HG03039 (cell line): Measurements from ENCODE around the gene GLS2.
"Not testable (repeated sequence)": the region's sequence is repeated elsewhere in the genome, so short reads cannot be mapped to it uniquely, and the experiment has no call there.

Experiments
- ATAC-seq: cut with Tn5 transposase; IDR thresholded peaks from one replicate; pipeline ENCODE4 v1.9.1; 2021; ENCODE audit warnings: mild to moderate bottlenecking, moderate library complexity; ENCODE audit not compliant: unreplicated experiment

The GLS2 gene

DNA sequence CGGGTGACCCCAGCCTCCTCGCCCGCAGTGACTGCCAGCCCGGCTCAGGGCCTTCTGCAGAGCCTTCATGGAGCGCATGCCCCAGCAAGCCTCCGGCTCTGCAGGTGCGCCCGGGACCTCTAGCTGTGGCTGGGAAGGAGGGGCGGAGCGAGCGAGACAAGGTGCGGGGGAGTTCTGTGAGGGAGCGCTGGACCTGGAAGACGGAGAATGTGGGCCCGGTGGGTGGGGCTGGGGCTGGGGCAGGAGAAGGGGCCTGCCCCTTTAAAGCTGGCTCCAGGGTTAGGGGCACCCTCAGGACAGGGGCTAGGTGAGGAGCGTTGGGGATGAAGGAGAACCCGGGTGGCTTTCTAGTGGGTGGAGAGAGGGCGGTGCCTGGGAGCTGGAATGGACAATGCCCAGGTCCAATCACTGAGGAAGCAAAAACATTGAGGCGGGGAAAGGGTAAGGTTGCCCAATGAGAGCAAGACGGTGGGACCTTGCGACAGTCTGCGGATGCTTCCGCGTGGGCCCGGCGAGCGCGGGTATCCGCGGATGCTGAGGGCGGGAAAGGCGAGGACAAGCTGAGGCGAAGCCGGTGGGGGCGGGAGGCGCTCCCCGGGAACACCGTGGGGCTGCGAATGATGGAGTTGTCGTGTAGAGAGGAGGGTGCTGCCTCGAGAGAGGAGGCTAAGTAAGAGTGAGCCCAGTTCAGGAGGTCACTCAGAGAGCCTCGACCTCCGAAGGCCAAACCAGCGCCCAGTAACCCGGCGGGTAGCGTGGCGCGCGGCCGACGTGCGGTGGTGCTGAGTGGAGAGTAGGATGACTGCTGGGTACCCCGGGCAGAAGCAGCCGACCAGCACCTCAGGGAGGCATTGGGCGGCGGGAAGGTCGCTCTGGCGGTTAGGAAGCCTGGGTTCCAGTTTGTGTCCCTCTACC is at the start of gene GLS2:
Gene GLS2 (minus strand): TSS at position 121 of the 915 bp plus-strand sequence. CDS start 43 bp downstream, at position 78.
- peak; percentile 81 for ATAC-seq

DNA sequence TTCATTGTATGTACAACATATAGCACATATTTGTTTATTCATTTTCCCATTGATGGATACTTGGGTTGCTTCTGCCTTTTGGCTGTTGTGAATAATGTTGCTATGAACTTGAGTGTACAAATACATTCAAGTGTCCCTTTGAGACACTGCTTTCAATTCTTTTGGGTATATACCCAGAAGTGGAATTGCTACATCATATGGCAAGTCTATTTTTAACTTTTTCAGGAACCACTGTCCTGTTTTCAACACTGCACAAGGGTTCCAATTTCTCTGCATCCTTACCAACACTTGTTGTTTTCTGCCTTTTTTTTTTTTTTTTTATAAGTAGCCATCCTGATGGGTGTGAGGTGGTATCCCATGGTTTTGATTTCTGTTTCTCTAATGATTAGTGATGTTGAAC is 49.6 kb upstream of the GLS2 start:
- ATAC-seq = no peak

DNA sequence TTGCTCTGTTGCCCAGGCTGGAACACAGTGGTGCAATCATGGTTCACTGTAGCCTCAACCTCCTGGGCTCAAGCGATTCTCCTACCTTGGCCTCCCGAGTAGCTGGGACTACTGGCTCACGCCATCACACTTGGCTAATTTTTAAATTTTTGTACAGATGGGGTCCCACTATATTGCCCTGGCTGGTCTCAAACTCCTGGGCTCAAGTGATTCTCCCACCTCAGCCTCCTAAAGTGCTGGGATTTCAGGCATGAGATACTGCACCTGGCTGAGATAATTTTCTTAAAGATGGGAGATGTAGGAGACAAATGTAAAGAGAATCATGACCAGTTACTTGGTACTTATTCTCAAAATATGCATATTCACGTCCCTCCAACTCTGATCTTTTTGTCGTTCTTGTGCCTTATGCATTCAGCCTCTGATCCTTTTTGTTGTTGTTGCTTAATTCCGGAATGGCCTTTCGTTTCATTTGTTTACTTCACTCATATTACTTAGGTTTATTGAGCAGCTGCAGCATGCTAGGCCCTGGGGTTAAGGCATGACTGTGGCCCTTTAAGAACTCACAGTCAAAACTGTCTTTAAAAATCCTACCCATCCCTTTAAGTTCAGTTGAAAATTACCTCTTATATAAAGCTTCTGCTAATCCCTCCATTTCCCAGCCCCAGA is 42.6 kb upstream of the GLS2 start:
- ATAC-seq = no peak

DNA sequence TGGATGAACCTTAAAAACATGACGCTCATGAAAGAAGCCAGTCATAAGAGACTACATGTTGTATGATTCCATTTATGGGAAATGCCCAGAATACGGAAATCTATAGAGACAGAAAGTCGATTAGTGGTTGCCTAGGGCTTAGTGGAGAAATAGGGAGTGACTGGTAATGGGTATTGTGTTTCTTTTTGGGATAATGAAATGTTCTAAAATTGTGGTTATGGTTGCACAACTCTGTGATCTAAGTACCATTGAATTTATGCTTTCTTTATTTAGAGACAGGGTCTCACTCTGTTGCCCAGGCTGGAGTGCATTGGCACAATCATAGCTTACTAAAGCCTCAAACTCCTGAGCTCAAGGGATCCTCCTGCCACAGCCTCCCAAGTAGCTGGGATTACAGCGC is 41.7 kb upstream of the GLS2 start:
- ATAC-seq = no peak

DNA sequence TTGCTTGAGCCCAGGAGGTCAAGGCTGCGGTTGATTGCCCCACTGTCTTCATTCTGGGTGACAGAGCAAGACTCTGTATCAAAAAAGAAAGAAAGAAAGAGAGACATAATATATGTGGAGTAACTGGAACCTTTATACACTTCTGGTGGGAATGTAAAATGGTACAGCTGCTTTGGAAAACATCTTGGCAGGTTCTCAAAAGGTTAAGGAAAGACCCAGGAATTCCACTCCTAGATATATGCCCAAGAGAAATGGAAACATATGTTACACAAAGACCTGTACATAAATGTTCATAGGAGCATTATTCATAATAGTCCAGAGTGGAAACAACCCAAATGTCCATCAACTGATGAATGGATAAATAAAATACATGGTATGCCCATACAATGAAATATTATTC is 40.9 kb upstream of the GLS2 start:
- no peak for ATAC-seq

DNA sequence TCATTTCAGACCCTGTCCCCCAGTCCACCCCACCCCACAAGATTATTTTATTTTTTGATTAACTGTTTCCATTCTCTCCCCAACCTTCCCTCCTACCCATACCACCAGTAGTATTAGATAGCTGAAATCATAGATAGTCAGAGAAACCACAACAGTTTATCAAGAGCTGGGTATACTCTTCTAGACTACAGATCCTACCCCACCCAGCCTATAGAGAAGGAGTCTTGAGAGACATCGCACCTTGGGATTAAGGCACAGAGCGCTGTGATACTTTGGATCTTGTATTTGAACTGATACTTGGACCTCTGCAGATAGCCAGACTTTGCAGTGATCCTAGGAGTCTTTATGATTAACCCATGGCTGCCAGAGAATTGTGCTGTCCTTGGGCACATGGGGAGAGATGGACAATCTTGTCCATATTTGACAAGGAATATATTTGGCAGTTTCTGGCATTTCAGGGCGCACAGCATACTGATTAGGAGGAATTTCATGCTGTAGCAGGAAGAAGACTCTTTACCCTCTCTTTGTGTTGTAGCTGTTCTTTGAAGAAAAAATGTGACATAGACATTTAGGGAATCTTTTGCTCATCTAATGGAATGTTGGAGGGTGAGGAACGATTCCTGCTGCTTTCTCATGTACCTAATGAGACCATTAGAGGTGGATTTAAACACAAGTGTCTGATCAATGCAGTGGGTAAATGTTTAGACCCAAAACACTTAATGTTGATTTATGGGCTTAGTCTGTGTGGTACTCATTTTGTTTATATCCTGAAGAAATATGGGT is 34.6 kb upstream of the GLS2 start:
- ATAC-seq = no peak

DNA sequence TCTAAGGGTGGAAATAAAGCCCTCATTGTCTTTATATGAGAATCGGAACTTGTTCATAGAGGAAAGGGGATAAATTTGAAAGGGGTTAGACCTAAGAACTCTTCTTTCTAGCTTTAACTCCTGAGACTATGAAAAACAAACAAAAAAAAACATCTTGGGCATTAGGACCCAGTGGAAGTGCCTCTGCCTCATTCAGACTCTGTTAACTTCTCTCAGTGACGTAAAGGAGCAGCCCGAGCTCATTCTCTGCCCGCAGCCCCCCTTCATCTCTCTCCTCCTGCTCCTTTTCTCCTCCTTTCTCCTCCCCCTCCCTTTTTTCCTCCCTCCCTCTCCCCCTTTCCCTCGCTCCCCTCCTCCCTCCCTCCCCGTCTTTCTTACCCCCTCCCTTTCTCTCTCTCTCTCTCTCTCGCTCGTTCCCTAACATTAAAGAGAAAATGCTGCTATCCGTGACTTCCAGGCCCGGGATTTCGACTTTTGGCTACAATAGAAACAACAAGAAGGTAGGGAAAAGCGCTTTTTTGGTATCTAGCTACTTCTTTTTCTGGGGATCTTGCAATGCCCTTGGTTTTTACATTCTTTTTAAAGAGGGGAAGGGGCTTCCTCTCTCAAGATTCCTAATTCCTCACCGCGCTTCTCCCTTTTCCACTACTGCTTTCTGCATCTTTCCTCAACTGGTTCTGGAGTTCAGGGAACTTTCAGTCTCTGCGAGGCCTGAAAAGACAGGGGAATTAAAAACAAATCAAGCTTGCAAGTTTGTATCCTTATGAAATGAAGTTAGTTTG is 33.8 kb upstream of the GLS2 start, which contains the start of gene RBMS2:
Gene RBMS2 (plus strand): TSS at position 231 of the 782 bp plus-strand sequence. CDS start 204 bp downstream, at position 435.
- no peak for ATAC-seq

DNA sequence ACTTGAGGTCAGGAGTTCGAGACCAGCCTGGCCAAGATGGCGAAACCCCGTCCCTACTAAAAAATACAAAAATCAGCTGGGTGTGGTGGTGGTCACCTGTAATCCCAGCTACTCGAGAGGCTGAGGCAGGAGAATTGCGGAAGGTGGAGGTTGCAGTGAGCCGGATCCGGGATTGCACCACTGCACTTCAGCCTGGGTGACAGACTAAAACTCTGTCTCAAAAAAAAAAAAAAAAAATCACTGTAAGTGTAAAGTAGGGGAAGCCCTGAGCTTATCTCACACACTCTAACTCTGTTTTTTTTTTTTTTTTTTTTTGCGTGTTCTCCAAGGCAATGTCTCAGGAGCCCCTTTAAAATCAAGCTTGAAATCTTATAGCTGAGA is 33.2 kb upstream of the GLS2 start:
- no peak for ATAC-seq

DNA sequence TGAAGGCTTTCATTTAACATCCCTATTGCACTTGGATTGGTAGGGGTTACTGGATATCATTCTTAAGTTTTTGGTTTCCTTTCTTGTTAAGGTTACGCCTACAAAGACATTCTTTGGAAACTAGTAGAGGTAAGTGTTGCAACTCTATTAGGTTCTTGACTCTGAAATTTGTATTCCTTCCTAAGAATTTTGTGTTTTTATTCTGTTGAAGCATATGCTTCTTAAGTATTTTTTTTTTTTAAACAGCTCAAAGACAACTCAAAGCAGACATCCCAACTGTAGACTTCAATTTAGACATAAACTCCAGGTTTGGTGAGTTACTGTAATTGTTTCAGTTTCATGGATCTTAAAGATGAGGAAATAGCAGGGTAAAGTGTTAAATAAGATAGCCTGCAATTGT is 32.5 kb upstream of the GLS2 start:
- no peak for ATAC-seq

DNA sequence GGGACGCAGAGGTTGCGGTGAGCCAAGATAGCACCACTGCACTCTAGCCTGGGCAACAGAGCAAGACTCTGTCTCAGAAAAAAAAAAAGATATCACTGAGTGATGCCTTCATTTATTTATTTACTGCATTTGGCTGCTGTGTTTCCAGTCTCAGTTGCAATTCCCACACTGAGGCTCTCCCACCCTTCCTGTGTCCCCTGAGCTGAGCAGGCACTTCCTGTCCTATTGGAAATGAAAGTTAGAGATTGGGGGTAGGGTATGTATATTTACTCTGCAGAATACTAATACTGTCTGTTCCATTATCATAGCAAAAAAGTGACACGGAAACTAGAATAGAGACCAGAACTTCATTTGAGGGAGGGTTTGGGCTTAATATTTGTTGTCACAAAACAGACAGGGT is 32.1 kb upstream of the GLS2 start:
- ATAC-seq = no peak

DNA sequence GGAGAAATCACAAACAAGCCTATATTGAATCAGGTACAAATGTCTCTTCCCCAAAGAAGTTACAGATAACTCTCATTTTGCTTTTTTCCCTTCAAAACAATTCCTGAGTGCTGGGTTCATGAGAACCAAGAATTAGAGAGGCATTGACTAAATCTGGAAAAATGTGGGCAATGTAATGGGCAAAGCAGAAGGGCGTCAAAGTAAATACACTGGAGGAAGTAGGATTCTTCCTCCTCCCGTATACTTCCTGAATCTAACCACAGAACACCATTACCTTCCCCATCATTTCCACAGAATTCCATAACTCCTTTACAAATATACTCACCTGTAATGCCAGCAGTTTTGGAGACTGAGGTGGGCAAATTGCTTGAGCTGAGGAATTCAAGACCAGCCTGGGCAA is 30.6 kb upstream of the GLS2 start:
- ATAC-seq = no peak

DNA sequence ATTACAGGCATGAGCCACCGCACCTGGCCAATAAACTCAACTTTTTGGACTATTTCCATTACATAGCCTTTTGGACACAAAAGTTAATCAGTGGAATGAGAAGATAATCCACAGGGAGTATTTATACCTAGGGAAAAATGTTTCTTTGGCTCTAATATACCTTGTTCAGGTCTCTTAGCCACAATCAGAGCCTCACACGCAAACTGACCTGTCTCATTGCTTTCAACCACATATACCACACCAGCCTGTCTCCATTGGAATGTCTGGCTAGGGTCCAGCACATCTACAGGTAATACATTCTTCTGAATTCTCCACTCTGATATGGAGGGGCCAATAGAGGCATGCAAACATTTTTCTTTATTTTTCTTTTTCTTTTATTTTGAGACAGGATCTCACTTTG is 29.9 kb upstream of the GLS2 start:
- no peak for ATAC-seq

DNA sequence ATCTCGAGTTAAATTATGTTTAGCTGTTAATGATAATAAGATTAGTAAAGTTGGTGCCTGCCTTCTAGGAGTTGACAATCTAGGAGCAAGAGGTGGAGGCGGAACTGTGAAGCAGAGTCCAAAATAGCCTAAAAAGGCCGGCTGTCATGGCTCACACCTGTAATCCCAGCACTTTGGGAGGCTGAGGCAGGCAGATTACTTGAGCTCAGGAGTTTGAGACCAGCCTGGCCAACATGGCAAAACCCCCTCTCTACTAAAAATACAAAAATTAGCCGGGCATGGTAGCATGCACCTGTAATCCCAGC is 26.0 kb upstream of the GLS2 start:
- not testable (repeated sequence) for ATAC-seq

DNA sequence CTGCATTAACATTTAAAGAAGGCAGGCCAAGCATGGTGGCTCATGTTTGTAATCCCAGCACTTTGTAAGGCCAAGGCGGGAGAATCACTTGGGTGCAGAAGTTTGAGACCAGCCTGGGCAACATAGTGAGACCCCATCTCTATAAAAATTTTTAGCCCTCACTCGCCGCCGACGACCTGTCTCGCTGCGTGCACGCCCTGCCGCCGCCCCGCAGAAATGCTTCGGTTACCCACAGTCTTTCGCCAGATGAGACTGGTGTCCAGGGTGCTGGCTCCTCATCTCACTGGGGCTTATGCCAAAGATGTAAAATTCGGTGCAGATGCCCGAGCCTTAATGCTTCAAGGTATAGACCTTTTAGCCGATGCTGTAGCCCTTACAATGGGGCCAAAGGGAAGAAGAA is 22.8 kb upstream of the GLS2 start:
- no peak for ATAC-seq

DNA sequence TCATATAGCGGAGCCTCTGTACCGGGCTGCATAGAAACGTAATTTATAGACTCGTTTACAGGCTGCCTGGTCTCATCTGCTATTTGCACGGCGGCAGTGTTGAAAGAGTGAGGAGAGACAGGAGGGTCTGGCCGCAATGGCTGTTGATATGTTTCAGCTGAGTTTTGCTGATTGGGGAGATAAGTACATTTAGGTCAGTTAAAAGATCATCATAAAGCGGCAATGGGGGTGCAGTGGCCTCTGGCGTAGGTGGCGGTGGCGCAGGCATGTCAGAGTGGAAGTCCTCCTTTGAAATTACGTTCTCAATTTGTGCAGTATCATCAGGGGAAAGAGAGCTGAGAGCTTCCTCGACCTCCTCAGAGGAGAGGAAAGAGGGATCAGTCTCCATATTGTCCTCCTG is 11.9 kb upstream of the GLS2 start:
- ATAC-seq = not testable (repeated sequence)

DNA sequence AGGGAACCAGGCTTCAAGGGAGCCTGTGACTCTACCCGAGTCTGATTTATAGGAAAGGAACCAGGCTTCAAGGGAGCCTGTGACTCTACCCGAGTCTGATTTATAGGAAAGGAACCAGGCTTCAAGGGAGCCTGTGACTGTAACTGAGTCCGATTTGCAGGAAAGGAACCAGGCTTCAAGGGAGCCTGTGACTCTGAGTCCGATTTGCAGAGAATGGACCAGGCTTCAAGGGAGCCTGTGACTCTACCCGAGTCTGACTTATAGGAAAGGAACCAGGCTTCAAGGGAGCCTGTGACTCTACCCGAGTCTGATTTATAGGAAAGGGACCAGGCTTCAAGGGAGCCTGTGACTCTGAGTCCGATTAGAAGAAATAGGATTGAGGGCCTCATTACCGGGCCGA is 11.5 kb upstream of the GLS2 start:
- not testable (repeated sequence) for ATAC-seq

DNA sequence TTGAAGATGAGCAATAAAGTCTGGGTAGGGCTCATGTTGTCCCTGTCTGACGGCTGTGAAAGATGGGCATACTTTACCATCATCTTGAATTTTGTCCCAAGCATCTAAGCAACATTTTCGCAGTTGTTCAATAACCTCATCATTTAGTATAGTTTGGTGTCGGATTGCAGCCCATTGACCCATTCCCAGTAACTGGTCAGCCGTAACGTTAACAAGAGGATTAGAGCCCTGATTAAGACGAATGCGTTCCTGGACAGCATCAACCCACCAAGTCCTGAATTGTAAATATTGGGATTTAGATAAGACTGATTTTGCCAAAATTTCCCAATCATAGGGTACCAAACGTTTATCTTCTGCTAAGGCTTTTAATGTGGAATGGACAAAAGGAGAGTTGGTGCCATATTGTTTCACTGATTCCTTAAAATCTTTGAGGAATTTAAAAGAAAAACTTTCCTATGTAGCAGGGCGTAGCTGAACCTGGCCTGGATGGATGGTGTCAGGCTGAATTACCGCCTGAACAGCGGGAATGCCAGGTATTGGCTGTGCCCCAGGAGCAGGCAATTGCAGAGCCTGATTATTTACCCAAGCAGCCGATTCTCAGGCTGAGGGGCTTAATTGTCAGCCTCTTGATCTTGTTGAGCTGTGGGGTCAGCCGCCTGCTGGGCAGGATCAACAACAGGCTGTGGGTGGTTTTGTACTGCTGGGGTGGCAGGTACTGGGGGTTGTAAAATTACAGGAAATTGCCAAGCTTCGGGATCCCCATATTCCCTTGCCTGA is 10.4 kb upstream of the GLS2 start:
- ATAC-seq = not testable (repeated sequence)

DNA sequence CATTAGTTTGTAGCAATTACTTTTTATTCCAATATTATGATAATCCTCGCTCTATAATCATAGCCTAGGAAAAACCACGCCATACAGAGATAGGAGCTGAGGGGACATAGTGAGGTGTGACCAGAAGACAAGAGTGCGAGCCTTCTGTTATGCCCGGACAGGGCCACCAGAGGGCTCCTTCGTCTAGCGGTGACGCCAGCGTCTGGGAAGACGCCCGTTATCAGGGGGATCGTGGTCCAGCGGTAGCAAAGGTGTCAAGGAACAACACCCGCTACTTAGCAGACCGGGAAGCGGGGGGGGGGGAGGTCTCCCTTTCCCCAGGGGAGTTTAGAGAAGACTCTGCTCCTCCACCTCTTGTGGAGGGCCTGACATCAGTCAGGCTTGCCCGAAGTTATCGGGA is 8.7 kb upstream of the GLS2 start:
- ATAC-seq = not testable (repeated sequence)

DNA sequence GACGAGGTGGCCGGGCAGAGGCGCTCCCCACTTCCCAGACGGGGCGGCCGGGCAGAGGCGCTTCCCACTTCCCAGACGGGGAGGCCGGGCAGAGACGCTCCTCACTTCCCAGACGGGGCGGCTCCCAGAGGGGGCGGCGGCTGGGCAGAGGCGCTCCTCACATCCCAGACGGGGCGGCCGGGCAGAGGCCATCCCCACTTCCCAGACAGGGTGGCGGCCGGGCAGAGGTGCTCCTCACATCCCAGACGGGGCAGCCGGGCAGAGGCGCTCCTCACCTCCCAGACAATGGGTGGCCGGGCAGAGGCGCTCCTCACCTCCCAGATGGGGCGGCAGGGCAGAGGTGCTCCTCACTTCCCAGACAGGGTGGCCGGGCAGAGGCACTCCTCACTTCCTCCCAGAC is 6.5 kb upstream of the GLS2 start:
- not testable (repeated sequence) for ATAC-seq

DNA sequence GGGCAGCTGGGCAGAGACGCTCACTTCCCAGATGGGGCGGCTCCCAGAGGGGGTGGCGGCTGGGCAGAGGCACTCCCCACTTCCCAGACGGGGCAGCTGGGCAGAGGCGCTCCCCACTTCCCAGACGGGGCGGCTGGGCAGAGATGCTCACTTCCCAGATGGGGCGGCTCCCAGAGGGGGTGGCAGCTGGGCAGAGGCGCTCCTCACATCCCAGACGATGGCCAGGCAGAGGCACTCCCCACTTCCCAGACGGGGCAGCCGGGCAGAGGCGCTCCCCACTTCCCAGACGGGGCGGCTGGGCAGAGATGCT is 6.1 kb upstream of the GLS2 start:
- not testable (repeated sequence) for ATAC-seq
